T-helper 17 cell (primary cell): ENCODE measurements around the gene ARMC2. TPM values are rescaled to one million over a fixed set of nuclear protein-coding genes. Genes with fewer than 3 reads are reported as not detected.
"Not testable (repeated sequence)": the region's sequence is repeated elsewhere in the genome, so short reads cannot be mapped to it uniquely, and the experiment has no call there.

Experiments used
- ATAC-seq: fragments of 150-1000 bp; cut with Tn5 transposase; 2 replicates; pipeline ENCODE4 v1.10.0; 2021; ENCODE audit warnings: mild to moderate bottlenecking, moderate library complexity
- DNase-seq, 3 donors: peaks; one replicate each; pipeline versions ENCODE4 v3.0.0 to v3.0.0-alpha.2; 2020 to 2021
- H3K9me3 ChIP-seq: one replicate; pipeline ENCODE4 v1.7.0; 2013; ENCODE audit warnings: low read length, mild to moderate bottlenecking; ENCODE audit not compliant: control insufficient read depth, poor library complexity, severe bottlenecking
- H3K27ac Mint-ChIP-seq: one replicate; pipeline ENCODE4 v1.8.0; 2022; ENCODE audit warnings: mild to moderate bottlenecking, moderate library complexity, mixed read lengths
- H3K27me3 Mint-ChIP-seq: one replicate; pipeline ENCODE4 v1.8.0; 2022; ENCODE audit warnings: mixed read lengths
- H3K36me3 Mint-ChIP-seq: one replicate; pipeline ENCODE4 v1.8.0; 2022; ENCODE audit warnings: low read depth, mixed read lengths
- H3K4me1 Mint-ChIP-seq: one replicate; pipeline ENCODE4 v1.8.0; 2022; ENCODE audit warnings: mild to moderate bottlenecking, mixed read lengths
- H3K4me3 Mint-ChIP-seq: one replicate; pipeline ENCODE4 v1.8.0; 2022; ENCODE audit warnings: mild to moderate bottlenecking, moderate library complexity, mixed read lengths
- total RNA-seq, 4 donors: library from RNA in 2 of 4; stranded (reverse) in 2 of 4; gene quantifications; one replicate each; pipeline ENCODE4 v1.2.3 and lab custom pipeline; 2022 to 2026

The ARMC2 gene
- total RNA-seq, 2 donors from 2014 or later = 6.9 to 8.7 TPM

DNA sequence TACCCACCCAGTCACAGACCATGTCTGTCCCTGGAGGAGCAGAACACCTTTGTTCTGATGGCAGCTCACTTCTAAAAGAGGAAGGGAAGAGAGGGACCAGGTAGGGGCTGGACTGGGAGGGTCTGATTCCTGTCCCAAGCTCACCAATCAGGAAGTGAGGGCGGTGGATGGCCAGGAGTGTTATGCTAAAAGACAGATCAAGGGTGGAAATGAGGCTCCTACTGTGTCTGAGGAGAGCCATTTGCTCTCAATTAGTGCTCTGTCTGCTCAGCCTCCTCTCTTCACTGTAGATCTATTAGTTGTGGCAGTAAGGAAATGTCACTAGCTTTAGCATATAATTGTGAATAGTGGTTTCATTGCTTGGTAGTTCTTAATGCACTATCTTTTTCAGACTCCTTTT, 72.5 kb downstream of the ARMC2 start:
- H3K27me3 Mint-ChIP-seq = no peaks in the 10 kb centered on the region
- no peak for DNase-seq
- ATAC-seq = no peak
- H3K36me3 Mint-ChIP-seq = peaks cover 1% of the 10 kb centered on the region
- peak overlapping the region; percentile 3 for H3K4me3 Mint-ChIP-seq
- H3K4me1 Mint-ChIP-seq = peaks cover 21% of the 10 kb centered on the region
- H3K9me3 ChIP-seq = no peaks in the 10 kb centered on the region
- peak overlapping the region; percentile 76 for H3K27ac Mint-ChIP-seq

DNA sequence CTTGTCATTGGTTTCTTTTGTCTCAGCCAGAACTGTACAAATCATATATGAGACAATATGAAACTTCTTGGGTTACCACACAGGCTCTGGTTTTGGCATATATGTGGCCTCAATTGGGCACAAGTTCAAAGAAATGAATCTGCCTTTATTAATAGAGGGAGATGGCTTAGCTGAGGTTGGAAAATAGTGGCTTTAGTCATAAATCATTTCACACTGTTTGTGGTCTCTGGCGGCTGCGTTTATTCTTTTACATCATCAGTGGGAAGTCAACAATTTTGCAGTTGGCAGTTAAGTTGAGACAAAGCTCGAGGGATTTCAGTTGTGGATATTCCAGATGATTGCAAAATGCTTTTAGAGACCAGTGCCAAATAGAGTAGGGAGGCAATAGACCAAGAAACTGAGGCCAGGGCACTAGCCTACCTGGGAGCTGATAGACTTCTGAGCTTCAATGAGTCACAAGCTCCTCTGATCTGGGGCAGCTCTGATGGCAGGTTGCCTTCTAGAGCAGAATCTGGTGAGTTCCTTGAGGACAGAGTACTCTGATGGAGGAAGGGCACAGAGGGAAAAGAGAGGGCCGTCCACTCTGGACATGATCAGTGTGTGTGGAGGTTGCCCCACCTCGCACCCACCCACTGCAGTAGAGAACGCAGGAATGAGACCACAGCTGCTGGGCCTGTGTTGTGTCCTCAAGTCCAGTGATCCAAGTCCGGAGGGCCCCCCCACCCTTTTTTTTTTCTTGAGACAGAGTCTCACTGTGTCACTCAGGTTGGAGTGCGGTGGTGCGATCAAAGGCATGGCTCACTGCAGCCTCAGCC, 73.5 kb downstream of the ARMC2 start:
- peaks cover 2% of the 10 kb centered on the region for H3K36me3 Mint-ChIP-seq
- peak overlapping the region; percentile 76 for H3K27ac Mint-ChIP-seq
- H3K9me3 ChIP-seq = no peaks in the 10 kb centered on the region
- H3K4me3 Mint-ChIP-seq = no peak overlapping the region
- peaks cover 21% of the 10 kb centered on the region for H3K4me1 Mint-ChIP-seq
- no peak for DNase-seq
- H3K27me3 Mint-ChIP-seq = no peaks in the 10 kb centered on the region
- no peak for ATAC-seq

DNA sequence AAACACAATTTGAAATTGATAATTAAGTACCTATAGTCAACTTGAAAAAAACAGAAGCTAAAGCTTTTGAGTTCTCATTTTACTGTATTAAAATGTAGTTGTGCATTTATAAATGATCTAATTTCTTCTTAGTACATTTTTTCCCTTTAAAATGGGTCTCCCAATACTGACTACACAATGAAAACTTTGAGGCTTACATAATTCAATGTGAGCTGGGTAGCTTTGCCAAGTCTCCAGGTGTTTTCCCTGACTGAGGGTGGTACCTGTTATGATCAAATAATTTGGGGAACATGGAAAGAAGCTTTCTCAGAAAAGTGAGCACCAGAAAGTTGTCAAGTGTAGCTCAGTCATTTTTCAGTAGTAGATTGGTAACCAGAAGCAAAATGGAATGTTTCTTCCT, 74.3 kb downstream of the ARMC2 start:
- H3K9me3 ChIP-seq = no peaks in the 10 kb centered on the region
- H3K27ac Mint-ChIP-seq = peak overlapping the region; percentile 6
- peaks cover 21% of the 10 kb centered on the region for H3K4me1 Mint-ChIP-seq
- ATAC-seq (no peak), DNase-seq (no peak)
- no peak overlapping the region for H3K4me3 Mint-ChIP-seq
- peaks cover 2% of the 10 kb centered on the region for H3K36me3 Mint-ChIP-seq
- H3K27me3 Mint-ChIP-seq = no peaks in the 10 kb centered on the region

DNA sequence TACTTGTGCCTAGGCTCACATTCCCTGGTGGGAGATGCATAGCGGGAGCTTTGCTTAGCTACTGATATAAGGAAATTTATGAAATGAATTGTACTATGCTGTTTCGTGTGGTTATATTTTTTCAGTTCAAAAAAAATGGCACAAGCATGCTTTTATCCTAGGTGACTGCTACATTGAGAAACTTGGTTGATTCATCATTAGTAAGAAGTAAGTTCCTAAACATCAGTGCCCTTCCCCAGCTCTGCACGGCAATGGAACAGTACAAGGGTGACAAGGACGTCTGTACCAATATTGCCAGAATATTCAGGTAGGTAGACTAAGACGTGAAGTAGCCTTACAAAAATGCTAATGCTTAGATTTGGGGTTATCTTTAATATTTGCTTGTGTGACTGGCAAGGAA, 79.7 kb downstream of the ARMC2 start:
- peaks cover 2% of the 10 kb centered on the region for H3K36me3 Mint-ChIP-seq
- peaks cover 3% of the 10 kb centered on the region for H3K4me1 Mint-ChIP-seq
- peak overlapping the region; percentile 39 for H3K27ac Mint-ChIP-seq
- H3K4me3 Mint-ChIP-seq = no peak overlapping the region
- ATAC-seq (no peak), DNase-seq (no peak)
- H3K9me3 ChIP-seq = no peaks in the 10 kb centered on the region
- H3K27me3 Mint-ChIP-seq = no peaks in the 10 kb centered on the region

DNA sequence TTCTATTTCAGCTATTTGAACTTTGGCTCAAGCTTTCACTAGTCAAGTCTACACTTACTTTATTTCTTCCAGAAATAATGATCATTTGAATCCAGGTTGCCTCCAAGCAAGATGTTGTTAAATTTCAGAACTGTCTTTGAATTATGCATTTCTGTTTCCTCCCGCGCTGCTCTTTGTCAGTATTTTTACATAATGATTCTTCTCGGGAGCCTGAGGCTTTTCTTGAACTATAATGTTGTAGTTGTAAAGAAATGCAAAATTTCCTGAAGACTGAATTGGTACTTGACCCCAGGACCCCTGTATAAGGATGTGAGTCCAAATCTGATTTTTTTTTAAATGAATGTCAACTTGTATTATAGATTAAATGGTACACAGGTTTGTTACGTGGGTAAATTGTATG, 80.4 kb downstream of the ARMC2 start:
- peaks cover 5% of the 10 kb centered on the region for H3K4me1 Mint-ChIP-seq
- H3K9me3 ChIP-seq = no peaks in the 10 kb centered on the region
- H3K36me3 Mint-ChIP-seq = peaks cover 2% of the 10 kb centered on the region
- DNase-seq (no peak), ATAC-seq (no peak)
- H3K27me3 Mint-ChIP-seq = no peaks in the 10 kb centered on the region
- no peak overlapping the region for H3K27ac Mint-ChIP-seq
- no peak overlapping the region for H3K4me3 Mint-ChIP-seq

DNA sequence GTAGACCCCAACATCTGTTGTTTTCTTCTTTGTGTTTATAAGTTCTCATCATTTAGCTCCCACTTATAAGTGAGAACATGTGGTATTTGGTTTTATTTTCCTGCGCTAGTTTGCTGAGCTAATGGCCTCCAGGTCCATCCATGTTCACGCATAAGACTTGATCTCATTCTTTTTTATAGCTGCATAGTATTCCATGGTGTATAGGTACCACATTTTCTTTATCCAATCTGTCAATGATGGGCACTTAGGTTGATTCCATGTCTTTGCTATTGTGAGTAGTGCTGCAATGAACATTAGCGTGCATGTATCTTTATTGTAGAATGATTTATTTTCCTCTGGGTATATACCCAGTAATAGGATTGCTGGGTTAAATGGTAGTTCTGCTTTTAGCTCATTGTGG, 82.9 kb downstream of the ARMC2 start:
- not testable (repeated sequence) for H3K27me3 Mint-ChIP-seq, H3K36me3 Mint-ChIP-seq, H3K4me1 Mint-ChIP-seq, DNase-seq, H3K9me3 ChIP-seq, ATAC-seq, H3K27ac Mint-ChIP-seq, H3K4me3 Mint-ChIP-seq

DNA sequence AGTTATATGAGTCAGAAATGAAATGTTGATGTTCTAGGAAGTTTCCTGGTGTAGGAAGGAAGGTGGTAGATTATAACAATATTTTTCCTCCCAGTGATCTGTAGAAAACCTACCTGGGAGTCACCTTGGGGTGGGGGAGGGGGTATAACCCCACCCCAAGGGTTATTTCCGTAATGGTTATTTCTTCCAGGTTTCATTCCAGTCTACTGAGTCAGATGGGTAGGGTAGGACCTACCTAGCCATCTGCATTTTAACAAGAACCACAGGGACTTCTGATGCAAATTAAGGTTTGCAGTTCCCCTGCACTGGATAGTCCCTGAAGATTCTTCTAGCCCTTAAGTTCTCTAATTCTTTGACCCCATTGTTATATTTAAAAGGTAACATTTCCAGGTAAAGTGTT, 88.9 kb downstream of the ARMC2 start:
- Mint-ChIP-seq H3K27ac (no peak overlapping the region), H3K27me3 (no peaks in the 10 kb centered on the region), H3K36me3 (peaks cover 4% of the 10 kb centered on the region), H3K4me3 (no peak overlapping the region), H3K4me1 (peaks cover 15% of the 10 kb centered on the region)
- H3K9me3 ChIP-seq = no peaks in the 10 kb centered on the region
- DNase-seq (no peak), ATAC-seq (no peak)

DNA sequence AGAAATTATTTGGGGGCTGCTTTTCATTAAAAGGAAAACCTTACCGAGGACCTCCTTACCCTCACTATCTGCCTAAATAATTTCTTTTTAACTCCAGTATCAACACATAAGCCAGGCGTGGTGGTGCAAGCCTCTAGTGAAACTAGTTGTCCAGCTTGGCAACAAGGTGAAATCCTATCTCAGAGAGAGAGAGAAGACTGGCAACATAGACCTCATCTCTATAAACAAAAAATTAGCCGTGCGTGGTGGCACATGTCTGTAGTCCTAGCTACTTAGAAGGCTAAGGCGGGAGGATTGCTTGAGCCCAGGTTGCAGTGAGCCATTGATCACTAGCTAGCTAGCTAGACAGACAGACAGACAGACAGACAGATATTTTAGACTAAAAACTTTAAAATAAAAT, 92.5 kb downstream of the ARMC2 start:
- ATAC-seq (no peak), DNase-seq (no peak)
- H3K27ac Mint-ChIP-seq = no peak overlapping the region
- no peak overlapping the region for H3K4me3 Mint-ChIP-seq
- no peaks in the 10 kb centered on the region for H3K27me3 Mint-ChIP-seq
- H3K4me1 Mint-ChIP-seq = peaks cover 26% of the 10 kb centered on the region
- peaks cover 4% of the 10 kb centered on the region for H3K36me3 Mint-ChIP-seq
- H3K9me3 ChIP-seq = no peaks in the 10 kb centered on the region

DNA sequence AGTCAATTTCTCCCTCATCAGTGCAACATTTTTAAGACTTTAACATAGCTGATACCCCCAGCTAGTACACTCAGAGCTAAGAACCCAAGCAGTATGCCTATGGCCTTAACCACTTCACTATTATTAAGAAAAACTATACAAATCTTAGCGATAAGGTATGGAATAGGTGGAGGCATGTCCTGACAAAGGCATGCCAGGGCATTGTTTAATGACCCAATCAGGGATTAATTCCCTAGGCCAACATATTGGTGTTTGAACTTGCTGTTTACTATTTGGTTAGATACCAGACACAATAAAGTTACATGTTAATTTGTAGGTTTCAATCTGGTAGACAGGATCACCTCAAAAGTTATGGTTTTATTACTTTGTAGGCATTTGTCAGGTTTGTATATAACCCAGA, 93.1 kb downstream of the ARMC2 start:
- peaks cover 4% of the 10 kb centered on the region for H3K36me3 Mint-ChIP-seq
- no peak for ATAC-seq
- no peak overlapping the region for H3K27ac Mint-ChIP-seq
- H3K27me3 Mint-ChIP-seq = no peaks in the 10 kb centered on the region
- no peak for DNase-seq
- H3K4me1 Mint-ChIP-seq = peaks cover 29% of the 10 kb centered on the region
- H3K4me3 Mint-ChIP-seq = no peak overlapping the region
- no peaks in the 10 kb centered on the region for H3K9me3 ChIP-seq

DNA sequence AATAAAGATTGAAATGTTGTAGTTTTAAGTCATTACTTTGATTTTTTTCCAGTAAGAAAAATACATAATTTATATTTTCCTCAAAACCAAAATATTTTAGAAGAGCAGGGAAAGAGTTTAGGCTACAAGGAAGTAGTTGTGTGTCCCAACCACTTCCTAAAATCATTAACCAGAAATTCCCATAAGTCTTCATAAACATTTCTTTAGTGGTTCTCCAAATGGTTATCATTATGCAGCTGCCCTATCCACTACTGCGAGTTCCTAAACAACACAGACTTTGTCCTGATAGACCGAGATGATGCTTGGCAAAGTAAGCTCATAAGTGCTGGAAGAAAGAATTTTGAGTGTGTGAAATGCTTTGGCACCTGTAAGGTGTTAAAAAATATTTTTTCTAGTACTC, 93.6 kb downstream of the ARMC2 start:
- no peak for ATAC-seq
- Mint-ChIP-seq H3K4me1 (peaks cover 28% of the 10 kb centered on the region), H3K27ac (peak overlapping the region; percentile 94), H3K27me3 (no peaks in the 10 kb centered on the region), H3K4me3 (no peak overlapping the region), H3K36me3 (peaks cover 4% of the 10 kb centered on the region)
- H3K9me3 ChIP-seq = no peaks in the 10 kb centered on the region
- no peak for DNase-seq

DNA sequence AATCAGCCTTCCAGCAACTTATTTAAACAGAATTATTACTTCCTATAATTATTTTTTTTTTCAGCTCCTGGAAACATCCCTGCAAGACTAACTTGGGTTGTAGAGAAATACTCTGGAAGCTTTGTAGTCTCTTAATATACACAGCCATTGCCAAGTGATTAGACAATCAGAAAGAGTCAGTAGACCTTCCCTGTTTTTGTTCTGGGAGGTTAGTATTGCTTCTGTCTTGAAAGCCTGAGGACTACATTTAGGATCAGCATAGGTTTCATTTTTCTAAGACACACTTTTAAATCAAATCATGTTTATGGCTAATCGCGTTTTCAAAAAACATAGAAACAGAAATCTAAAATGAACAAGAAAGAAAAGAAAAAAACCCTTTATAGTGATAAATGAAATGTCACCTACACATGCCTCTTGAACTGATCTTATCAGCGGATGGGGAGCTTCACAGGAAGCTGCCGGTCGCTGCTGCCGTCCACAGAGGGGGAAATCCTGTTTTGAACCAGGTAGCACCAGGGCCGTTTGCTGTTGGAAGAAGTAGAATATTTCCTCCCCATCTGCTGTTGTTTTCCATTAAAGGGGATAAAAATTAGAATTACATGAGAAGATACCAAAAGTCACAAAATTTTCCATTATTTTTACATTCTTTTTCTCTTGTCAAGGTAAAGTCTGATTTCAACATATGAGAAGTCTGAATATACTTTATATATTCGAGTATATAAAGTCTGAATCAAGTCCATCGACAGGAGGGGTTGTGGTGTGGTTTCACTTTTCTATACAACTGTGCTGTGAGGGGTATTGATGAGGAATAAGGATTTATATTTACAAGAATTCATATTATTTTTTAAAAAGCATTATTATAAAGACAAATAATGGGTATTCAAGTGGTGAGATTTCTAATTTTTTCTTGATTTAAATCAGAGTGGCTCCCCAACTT, 94.6 kb downstream of the ARMC2 start:
- Mint-ChIP-seq H3K36me3 (peaks cover 2% of the 10 kb centered on the region), H3K4me3 (peak overlapping the region; percentile 79), H3K4me1 (peaks cover 26% of the 10 kb centered on the region), H3K27me3 (no peaks in the 10 kb centered on the region), H3K27ac (peak overlapping the region; percentile 94)
- peak; percentile 100 for ATAC-seq
- no peaks in the 10 kb centered on the region for H3K9me3 ChIP-seq
- peak; percentile 45 to 52 (median 47) for DNase-seq

DNA sequence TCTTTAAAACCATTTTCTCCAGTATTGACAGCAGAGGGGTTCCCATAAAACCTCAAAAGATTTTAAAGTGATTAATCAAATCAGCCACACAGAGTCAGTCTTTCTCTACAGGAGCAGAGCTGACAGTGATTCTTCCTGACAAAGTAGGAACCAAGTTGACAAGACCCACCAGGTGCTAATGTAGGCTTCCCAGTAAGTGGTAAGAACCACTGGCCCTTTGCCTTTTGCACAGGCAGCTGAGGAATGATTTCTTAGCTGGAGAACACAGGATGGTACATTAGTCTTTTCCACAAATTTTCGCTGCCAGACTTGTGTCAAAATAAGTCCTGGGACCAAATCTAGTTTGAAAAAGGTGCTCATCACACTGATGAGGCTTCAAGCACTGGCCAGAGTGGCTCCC, 95.8 kb downstream of the ARMC2 start:
- ATAC-seq (no peak), DNase-seq (no peak)
- no peaks in the 10 kb centered on the region for H3K27me3 Mint-ChIP-seq
- H3K36me3 Mint-ChIP-seq = peaks cover 2% of the 10 kb centered on the region
- no peaks in the 10 kb centered on the region for H3K9me3 ChIP-seq
- no peak overlapping the region for H3K4me3 Mint-ChIP-seq
- H3K4me1 Mint-ChIP-seq = peaks cover 29% of the 10 kb centered on the region
- peak overlapping the region; percentile 62 for H3K27ac Mint-ChIP-seq
